Right kidney (tissue), 1 donor: ENCODE results near the gene BMP2K.
"Not testable (repeated sequence)": the region's sequence is repeated elsewhere in the genome, so short reads cannot be mapped to it uniquely, and the experiment has no call there.

ENCODE experiments used
- DNase-seq: peaks from one replicate; pipeline ENCODE4 v3.0.0-alpha.2; 2016

The BMP2K gene

DNA sequence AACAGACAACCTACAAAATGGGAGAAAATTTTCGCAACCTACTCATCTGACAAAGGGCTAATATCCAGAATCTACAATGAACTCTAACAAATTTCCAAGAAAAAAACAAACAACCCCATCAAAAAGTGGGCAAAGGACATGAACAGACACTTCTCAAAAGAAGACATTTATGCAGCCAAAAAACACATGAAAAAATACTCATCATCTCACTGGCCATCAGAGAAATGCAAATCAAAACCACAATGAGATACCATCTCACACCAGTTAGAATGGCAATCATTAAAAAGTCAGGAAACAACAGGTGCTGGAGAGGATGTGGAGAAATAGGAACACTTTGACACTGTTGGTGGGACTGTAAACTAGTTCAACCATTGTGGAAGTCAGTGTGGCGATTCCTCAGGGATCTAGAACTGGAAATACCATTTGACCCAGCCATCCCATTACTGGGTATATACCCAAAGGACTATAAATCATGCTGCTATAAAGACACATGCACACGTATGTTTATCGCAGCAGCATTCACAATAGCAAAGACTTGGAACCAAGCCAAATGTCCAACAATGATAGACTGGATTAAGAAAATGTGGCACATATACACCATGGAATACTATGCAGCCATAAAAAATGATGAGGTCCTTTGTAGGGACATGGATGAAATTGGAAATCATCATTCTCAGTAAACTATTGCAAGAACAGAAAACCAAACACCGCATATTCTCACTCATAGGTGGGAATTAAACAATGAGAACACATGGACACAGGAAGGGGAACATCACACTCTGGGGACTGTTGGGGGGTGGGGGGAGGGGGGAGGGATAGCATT, 19.7 kb downstream of the BMP2K start:
- DNase-seq, result not testable (repeated sequence)

DNA sequence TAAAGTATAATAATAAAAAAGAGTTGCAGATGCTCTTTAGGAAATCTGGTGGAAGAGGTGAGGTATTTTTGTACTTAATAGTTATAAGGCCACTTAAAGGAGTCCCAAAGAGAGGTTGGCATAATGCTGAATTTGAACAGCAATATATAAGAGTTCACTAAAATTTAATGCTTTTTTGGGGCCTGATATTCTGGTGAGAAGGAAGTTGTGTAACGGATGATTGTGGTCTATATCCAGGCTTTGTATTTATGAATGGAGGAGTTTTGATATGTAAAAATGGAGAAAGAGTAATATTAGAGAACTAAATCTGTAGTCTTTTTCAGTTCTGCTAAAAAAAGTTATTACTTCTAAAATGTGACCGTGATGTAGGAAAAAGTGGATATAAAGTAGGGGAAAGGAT, 20.4 kb downstream of the BMP2K start:
- DNase-seq, result no peak

DNA sequence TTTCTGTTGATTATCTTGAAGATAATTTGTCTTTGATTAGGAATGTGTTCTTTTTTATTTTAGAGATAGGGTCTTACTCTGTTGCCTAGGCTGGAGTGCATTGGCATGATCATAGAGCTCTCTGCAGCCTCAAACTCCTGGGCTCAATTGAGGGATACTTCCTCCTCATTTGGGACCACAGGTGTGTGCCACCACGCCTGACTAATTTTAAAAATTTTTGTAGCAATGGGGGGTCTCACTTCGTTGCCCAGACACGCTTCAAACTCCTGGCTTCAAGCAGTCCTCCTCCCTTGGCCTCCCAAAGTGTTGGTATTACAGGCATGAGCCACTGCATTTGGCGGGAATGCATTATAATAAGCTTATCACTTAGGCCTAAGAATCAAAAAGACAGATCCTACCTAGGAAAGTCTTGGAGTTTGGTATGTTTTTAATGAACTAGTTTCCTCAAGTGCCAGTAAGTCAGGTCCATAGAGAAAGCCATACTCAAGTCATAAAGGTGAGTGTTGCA, 21.7 kb downstream of the BMP2K start:
- DNase-seq, result no peak

DNA sequence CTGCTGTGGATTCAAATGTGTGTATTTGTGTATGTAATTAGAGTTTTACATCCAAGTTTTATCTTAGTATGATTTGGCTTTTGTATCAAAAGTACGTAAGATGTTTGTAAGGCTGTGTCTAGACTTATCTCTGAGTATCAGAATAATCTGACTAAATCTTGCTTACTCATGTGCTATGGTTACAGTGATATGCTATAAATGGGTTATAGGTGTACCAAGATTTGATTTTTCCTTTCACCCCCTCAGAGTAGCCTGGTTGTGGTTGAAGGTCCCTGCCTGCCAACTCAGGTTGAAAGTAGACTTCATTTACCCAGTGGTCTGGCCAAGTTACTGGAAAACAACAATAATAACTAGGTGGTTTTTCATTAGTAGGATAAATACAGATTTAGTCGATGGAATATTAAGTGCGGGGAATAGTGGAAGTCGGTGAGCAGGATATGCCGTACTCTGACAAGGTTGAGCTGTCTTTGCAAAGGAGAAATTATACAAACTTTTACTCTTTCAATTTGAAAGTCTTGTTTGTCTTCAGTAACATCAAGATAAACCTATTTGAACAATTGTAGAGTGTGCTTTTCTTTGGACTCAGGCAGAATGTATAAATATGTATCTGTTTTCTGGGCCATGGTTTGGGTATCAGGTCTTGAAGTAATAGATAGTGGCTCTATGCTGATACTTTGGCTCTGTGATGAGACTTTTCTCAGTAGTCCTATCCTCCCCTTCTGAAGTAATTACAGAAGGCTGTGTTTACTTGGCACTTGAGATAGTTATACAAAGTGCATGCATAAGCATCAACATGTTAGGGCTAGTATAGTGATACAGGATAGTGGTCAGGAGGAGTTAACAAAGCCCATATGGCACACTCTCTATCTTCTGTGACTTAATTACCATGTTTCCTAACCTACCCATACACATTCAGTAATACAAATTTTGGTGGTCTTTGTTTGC, 23.7 kb downstream of the BMP2K start:
- DNase-seq, result no peak

DNA sequence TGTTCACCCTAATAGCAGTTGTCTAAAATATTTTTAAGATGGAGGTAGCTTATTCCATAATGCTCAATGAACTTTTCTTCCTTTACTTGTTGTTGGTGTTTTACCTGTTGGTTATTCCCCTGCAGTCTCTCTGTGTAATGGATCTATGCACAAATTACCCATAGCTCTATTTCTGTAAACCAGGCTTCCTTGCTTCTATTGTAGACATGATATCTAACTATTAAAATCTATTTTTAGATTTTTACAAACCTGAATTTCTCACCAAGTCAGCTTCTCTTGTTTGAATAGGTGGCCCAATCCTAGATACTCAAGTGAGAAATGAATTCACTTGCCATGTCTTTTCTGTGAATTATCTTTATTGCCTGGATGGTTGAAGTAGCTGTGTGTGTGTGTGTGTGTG, 24.8 kb downstream of the BMP2K start:
- DNase-seq, result no peak

DNA sequence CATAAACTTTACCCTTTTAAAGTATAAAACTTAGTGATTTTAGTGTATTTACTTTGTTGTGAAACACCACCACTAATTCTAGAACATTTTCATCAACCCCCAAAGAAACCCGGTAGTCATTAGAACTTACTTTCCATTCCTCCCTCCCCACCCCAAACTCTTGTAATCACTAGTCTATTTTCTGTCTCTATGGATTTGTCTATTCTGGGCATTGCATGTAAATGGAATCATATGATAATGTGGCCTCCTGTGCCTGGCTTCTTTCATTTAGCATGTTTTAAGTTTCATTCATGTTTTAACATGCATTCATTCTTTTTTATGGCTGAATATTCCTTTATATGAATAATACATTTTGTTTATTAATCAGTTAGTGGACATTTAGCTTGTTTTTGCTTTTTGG, 27.8 kb downstream of the BMP2K start:
- DNase-seq, result no peak

DNA sequence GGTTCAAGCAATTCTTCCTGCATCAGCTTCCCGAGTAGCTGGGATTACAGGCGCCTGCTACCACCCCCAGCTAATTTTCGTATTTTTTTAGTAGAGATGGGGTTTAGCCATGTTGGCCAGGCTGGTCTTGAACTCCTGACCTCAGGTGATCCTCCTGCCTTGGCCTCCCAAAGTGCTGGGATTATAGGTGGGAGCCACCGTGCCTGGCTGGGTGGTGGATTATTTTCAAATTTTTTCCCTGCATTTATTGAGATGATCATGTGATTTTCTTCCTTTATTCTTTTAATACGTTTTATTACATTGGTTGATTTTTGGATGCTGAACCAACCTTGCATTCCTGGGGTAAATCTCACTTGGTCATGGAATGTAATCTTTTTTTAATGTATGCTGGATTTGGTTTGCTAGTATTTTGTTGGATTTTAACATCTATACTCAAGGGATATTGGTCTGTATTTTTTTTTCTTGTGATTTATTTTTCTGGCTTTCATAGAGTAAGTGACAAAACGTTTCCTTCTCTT, 30.9 kb downstream of the BMP2K start:
- no peak for DNase-seq

DNA sequence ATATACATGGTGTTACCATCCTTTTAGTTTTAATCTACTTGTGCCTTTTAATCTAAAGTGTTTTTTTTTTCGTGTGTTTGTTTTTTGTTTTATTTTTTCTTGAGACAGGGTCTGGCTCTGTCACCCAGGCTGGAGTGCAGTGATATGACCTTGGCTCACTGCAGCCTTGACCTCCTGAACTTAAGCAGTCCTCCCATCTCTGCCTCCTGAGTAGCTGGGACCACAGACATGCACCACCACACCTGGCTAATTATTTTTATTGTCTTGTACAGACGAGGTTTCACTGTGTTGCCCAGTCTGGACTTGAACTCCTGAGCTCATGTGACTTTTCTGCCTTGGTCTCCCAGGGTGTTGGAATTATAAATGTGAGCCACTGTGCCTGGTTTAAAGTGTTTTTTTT, 33.1 kb downstream of the BMP2K start:
- no peak for DNase-seq

DNA sequence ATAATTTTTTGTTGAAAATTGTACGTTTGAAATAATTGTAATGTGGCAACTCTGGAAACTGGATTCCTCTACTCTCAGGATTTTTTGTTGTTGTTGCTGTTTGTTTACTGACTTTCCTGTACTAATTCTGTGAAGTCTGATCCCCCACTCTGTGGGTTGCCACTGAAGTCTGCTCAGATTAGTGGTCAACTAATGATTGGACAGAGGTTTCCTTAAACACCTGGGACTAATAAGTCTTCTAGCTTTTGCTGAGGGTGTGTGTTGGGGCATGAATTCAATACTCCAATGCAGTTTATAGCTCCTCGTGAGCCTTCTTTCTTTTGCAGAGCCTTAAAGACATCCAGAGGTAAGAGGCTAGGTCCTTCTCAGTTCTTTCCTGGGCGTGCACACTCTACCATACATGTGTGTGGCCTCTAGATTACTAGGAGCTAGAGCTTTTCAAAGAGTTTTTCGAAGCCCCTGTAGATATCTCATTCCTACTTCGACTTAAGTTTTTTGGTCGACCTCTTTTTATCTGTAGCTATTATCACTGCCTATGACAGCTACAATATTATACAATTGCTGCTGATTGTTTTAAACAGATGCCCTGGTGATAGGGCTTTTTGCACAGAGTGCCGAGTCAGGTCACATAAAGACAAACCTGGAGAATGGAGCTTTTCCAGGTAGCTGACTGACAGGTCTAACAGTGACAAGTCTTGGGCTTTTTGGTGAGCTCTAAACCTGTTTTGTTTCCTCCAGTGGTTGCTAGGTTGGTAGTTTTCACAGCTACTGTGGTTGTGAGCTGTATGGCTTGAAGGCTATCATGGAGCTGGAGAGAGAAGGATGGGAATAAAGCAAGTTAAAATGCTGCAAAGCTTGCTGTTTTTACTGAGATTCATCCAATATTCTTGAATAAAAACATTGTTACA, 34.0 kb downstream of the BMP2K start:
- no peak for DNase-seq

DNA sequence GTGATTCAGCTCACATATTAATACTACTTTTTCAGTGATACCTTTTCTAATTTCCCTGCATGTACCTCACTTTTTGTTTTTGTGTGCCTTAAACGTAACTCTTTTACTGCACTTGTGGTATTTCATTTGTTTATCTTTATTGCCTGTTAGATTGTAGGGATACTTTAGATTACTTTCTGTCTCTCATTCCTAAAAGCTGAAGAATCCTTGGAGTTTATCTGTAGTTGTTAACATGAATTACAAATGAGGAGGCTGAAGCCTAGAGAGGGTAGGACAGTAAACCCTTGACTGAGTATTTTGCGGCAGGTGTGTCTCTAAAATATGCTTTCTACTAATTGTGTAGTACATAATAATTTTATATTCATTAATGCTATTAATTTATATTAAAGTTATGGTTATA, 34.9 kb downstream of the BMP2K start:
- DNase-seq, result no peak

DNA sequence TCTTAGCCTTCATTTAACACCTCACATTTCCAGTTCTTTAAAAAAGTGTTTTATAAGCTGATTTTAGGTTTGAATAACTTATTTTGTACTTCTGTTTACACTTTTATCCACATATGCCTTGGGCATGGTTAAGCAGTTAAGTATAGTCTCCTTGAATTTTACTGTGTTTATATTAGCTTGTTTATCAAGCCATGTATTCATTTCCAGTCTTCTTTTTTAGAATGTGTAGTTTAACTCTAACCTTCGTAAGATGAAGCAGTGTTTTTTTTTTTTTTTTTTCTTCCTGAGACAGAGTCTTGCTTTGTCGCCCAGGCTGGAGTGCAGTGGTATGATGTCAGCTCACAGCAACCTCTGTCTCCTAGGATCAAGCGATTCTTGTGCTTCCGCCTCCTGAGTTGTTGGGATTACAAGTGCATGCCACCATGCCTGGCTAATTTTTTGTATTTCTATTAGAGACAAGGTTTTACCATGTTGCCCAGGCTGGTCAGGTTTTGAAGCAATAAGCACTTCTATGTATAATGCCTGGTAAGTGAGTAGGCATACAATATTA, 42.5 kb downstream of the BMP2K start:
- DNase-seq, result no peak

DNA sequence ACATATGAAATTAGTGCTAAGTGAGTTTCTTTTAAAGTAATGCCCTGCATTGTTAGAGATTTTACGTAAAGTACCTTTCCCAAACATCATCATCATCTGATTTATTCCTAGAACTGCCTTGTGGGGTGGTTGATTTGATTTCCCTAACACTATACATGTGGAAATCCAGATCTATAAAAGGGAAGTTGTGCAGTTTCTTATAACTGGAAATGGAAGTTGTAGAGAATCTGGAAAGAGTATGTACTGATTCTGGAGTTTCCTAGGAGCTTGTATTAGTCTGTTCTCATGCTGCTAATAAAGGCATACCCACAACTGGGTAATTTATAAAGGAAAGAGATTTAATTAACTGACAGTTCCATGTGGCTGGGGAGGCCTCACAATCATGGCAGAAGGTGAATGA, 47.9 kb downstream of the BMP2K start:
- no peak for DNase-seq

DNA sequence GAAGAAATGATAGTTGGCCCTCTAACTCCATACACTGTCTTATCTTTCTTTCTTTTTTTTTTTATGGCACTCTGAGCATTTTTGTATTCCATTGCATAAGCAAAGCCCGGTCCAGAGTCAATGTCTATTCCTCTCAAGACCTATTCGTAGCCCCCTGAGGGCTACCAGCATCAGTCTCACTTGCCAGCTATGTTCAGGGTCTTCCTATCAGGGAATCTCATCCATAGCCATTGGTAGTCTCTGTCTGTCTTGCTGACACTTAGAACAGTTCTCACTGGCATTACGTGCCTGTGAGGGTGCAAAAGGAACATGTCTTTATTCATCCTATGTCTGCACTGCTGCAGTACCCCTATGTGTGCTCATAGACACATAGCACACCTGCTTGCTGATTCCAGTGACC, 51.0 kb downstream of the BMP2K start:
- no peak for DNase-seq

DNA sequence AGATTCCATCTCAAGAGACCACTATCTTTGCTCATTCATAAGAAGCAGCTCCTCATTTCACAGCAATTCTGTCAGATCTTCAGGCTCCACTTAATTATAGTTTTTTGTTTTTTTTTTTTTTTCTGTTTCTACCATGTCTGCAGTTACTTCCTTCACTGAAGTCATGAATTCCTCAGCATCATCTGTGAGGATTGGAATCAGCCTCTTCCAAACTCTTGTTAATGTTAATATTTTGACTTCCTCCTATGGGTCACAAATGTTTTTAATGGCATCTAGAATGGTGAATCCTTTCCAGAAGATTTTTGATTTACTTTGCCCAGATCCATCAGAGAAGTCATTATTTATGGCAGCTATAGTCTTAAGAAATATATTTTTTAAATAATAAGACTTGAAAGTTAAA, 53.1 kb downstream of the BMP2K start:
- DNase-seq, result no peak

DNA sequence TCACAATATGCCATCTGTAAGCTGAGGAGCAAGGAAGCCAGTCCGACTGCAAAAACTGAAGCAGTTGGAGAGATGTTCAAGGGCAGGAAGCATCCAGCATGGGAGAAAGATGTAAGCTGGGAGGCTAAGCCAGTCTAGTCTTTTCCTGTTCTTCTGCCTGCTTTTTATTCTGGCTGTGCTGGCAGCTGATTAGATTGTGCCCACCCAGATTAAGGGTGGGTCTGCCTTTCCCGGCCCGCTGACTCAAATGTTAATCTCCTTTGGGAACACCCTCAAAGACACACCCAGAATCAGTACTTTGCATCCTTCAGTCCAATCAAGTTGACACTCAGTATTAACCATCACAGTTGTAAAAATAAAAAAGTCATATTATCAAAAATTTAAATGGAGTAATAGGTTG, 63.5 kb downstream of the BMP2K start:
- DNase-seq, result not testable (repeated sequence)

DNA sequence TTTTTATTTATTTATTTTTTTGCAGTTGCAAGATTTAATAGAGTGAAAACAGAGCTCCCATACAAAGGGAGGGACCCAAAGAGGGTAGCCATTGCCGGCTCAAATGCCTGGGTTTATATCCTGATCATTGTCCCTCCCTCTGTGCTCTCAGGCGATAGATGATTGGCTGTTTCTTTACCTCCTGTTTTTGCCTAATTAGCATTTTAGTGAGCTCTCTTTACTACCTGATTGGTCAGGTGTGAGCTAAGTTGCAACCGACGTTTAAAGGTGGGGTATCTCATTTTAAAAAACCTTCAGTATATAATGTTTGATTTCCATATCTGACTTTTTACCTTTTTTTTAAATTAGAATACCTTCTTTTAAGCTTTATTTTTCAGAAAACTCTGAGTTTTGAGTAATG, 64.1 kb downstream of the BMP2K start:
- DNase-seq, result not testable (repeated sequence)

DNA sequence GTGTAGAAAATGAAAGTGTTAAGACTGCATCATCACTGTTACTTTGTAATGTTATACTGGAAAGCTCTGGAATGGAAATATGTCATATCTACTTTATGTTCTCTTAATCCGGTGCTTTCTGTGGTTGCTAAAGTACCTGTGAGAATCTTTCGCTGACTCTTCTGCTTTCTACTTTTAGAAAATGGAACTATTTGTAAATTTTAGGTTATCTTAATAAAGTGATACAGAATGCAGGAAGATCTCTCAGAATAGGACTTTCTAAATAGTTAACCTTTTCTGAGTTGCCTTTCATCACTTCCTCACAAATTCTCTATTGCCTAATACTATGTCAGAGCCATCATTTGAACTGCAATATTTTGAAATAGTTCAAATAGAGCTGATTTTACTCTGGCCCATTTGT, 69.3 kb downstream of the BMP2K start:
- DNase-seq, result no peak

DNA sequence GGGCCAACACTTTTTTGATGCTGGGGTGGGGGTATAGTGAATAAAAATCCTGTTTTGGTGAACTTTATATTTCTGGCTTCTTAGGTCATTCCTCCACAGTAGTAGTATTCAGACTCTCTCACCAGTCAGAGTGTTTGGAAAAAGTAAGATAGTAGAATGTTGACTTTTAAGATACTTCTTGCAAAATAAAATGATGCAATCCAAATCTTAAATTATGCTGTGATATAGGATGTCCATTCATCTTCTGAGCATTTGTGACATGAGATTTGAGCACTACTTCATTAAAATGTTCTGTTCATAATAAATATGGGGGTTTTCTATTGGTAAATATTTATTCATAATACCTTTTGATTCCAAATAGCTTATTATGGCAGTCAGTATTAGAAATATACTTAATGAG, 70.1 kb downstream of the BMP2K start:
- no peak for DNase-seq

DNA sequence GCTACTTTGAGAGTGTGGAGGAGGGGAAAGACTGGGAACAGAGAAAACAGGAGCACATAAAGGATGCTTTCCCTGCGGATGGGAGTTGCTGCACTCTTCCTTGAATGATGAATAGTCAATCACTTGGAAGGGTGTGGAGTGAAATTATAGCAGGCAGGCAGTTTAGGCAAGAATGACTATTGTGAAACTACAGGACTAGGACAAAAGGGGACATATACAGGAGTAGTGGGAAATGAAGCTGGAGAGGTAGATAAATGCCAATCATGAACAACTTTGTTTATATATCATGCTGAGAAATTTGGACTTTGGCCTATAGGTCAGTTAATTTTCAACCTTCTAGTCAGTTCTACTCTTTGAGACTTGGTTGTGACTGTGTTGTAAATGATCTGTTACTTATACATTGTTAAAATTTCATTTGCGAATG, 86.2 kb downstream of the BMP2K start:
- DNase-seq, result no peak

DNA sequence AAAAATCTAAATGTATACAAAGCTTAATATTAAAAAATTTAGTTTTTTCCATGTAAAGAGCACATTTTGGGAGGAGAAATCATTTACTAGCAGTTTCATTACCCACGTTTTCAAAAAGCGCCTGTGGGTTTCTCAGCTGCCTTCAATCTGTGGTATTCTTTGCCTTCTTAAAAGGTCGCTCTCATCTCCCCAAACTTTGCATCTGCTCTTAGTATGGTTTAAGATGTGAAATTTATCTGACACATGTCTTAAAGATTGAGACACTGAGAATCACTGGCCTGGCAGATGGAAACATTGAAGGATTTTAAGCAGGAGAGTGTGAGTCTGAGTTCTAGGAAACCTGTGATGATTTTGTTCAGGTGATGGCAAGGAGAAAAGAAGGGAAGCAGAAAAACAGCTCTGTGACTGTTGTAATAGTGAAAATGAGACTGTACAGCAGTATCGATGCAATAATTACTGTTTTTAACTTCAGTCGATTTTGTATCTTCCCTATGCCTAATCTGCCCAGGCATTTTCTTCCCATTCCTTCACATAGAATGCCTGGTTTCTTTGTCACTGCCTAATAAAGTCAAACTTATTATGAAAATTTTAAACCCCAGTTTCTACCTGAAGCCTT, 87.2 kb downstream of the BMP2K start:
- DNase-seq, result no peak

DNA sequence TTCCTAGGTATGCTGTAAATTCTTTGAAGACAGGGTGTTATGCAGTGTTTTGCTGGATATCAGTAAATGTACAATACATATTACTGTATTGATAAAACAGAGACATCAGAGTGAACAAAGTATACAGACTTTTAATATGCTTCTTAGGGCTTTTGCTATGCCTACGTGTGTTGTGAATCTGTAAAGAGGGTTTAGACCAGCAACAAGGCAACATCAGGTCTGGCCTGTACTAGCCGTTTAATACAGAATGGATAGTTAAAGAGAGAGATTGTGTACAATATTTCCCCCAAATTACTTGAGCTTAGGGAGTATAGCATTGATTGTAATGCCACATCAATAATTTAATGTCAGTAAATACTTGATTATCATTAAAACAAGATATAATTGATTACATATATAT, 87.8 kb downstream of the BMP2K start:
- DNase-seq, result no peak
